Brain microvascular endothelial cell (primary cell): ENCODE results near the gene MAP3K14.

Experiments used
- DNase-seq: peaks from one replicate; pipeline ENCODE4 v3.0.0-alpha.2; 2020
- H3K27ac ChIP-seq: fragments of 250-450 bp; sonication (Bioruptor Pico); 2 replicates; pipeline ENCODE4 v1.5.1; 2020; ENCODE audit warnings: mild to moderate bottlenecking, moderate library complexity
- H3K27me3 ChIP-seq: fragments of 250-450 bp; sonication (Bioruptor Pico); replicated peaks from 2 replicates; pipeline ENCODE4 v1.5.1; 2020; ENCODE audit warnings: mild to moderate bottlenecking
- H3K36me3 ChIP-seq: fragments of 250-450 bp; sonication (Bioruptor Pico); replicated peaks from 2 replicates; pipeline ENCODE4 v1.5.1; 2020; ENCODE audit warnings: mild to moderate bottlenecking
- H3K4me3 ChIP-seq: 2 replicates; pipeline ENCODE4 v1.5.1; 2011; ENCODE audit warnings: low read depth, mild to moderate bottlenecking, control low read depth, low read length, moderate library complexity
- CTCF ChIP-seq: IDR thresholded peaks from 2 replicates; pipeline ENCODE4 v1.5.1; 2011; ENCODE audit warnings: low read depth, mild to moderate bottlenecking, moderate library complexity, low read length, control low read depth, inconsistent platforms; ENCODE audit errors: missing control alignments
- in situ Hi-C: cut with HindIII; loops from 2 replicates; pipeline ENCODE4 v1.10.0; 2017; ENCODE audit warnings: low sequenced_read_pairs, low pct_ligation_motif_present

Gene MAP3K14

DNA sequence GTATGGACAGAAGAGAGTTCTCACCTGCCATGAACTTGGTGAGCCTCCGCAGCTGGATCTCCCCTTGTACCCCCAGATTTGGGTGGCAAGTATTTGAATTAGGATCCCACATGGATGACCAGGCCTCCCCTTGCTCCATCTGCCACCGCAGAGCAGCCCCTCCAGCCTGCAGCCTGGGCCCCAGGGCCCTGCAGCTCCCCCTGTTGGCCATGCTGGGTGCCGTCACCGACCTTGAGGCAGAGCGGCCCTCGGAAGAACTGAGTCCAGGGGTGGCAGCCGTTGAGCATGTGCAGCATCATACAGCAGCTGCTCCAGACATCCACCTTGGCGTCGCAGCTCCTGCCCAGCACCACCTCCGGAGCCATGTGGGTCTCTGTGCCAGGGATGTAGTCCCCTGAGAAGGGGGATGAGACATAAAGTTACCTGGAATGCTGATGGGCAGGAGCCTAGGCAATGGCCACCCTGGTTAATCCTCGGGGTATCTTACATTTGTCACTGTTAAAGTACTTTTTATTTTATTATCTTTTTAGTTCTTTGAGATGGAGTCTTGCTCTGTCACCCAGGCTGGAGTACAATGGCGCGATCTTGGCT lies 45.9 kb downstream of the MAP3K14 start:
- no peak overlapping the region for H3K4me3 ChIP-seq
- TF ChIP-seq CTCF = peak; percentile 78
- in situ Hi-C loops = no loop called here
- DNase-seq = no peak
- no peak overlapping the region for H3K27ac ChIP-seq
- no peaks in the 10 kb centered on the region for H3K27me3 ChIP-seq
- H3K36me3 ChIP-seq = peaks cover 79% of the 10 kb centered on the region

DNA sequence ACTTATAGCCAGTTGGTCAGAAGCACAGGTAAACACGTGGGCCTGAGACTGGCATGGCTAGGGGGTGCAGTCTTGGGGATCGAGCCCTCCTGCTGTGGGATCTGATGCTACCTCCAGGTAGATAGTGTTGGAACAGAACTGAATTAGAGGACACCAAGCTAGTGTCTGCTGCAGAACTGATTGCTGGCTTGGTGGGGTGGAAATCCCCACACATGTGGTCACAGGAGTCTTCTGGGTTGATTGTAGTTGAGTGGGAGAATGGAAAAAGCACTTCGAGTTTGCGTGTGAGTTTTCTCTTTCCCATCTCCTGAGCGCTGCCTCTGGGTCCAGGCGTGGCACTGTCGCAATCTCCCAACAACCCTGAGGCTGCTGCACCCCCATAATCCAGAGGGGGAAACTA lies 46.9 kb downstream of the MAP3K14 start:
- DNase-seq = no peak
- Histone ChIP-seq H3K4me3 (no peak overlapping the region), H3K36me3 (peaks cover 87% of the 10 kb centered on the region), H3K27ac (no peak overlapping the region), H3K27me3 (no peaks in the 10 kb centered on the region)
- in situ Hi-C loops = no loop called here
- no peak for TF ChIP-seq CTCF

DNA sequence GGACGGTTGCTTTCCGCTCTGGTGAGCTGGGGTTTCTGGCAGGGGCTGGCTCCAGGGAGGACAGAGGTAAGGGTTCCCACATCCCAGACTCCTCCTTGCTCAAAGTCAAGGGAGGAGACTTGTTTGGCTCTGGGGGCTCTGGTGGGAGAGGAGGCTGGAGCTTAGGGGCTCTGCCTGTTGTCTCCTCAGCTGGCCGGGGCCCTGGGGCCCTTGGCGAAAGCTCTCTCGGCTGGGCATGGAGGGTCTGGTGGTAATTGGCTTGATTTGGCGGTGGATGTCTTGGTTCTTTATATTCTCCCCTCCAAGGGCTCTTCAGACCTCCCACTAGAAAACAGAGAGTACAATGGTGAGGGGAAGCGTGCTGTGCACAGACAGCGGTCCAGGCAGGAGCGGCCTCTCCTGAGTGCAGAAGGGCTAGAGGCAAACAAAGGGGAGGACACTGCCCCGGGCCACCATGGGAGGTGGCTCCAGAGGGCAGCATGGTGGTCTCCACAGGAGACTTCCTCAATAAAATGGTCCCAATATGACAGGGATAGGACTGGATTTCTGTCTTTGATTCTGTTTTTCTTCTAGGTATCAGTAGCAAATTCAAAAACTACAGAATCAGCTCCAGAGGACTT lies 49.3 kb downstream of the MAP3K14 start:
- no peak for TF ChIP-seq CTCF
- peaks cover 87% of the 10 kb centered on the region for H3K36me3 ChIP-seq
- in situ Hi-C loops = no loop called here
- no peaks in the 10 kb centered on the region for H3K27me3 ChIP-seq
- DNase-seq = no peak
- no peak overlapping the region for H3K27ac ChIP-seq
- H3K4me3 ChIP-seq = no peak overlapping the region

DNA sequence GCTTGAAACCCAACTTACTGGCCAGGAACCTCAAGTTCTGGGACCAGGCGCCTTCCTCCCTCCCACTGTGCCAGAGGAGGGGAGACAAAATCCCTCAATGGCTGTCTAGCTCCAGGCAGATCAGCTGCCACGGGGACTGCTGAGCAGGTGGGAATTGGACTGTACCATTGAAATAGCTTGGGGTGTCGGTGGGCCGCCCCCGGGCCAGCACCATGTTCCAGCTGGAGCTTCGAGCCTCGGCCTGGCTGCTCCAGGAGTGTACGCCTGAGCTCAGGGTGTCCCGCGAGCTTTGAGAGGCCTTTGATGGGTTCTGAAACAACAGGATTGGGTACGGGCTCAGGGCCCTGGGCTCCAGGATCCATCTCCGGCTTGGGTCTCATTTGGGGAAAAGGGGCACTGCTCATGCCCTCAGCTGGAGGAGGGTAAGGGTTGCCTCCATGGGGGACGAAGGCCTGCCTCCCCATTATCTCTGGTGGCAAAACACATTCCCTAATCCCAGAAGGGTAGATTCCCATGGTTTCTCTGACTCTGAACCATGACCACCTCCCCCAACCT lies 50.4 kb downstream of the MAP3K14 start:
- TF ChIP-seq CTCF = no peak
- H3K27me3 ChIP-seq = no peaks in the 10 kb centered on the region
- H3K4me3 ChIP-seq = no peak overlapping the region
- DNase-seq = no peak
- in situ Hi-C loops = no loop called here
- H3K27ac ChIP-seq = no peak overlapping the region
- H3K36me3 ChIP-seq = peaks cover 83% of the 10 kb centered on the region

DNA sequence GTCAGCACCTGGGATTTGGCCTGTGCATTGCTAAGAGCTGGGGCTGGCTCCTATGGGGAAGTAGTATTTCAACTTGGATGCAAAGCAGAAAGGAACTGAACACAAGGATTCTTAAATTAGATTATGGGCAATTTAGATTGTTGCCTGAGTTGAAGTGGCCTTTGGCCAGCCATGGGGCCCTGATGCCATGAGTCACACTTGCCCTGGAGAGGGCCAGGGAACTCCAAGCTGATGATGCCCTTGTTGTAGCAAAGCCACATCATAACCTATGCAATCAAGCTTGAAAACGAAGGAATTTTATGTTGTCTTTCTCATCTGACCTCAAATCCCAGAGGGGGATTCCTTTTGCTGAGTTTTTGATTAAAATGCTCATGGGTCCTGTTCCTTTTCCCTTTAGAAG lies 51.0 kb downstream of the MAP3K14 start:
- H3K4me3 ChIP-seq = no peak overlapping the region
- peak; percentile 62 for DNase-seq
- H3K27ac ChIP-seq = no peak overlapping the region

More for the DNA sequence above, 51.0 kb downstream of the MAP3K14 start:
- peaks cover 80% of the 10 kb centered on the region for H3K36me3 ChIP-seq
- no peaks in the 10 kb centered on the region for H3K27me3 ChIP-seq
- in situ Hi-C loops = no loop called here
- TF ChIP-seq CTCF = no peak
